ENCODE data around the gene MAGI2.

MAGI2 gene

DNA sequence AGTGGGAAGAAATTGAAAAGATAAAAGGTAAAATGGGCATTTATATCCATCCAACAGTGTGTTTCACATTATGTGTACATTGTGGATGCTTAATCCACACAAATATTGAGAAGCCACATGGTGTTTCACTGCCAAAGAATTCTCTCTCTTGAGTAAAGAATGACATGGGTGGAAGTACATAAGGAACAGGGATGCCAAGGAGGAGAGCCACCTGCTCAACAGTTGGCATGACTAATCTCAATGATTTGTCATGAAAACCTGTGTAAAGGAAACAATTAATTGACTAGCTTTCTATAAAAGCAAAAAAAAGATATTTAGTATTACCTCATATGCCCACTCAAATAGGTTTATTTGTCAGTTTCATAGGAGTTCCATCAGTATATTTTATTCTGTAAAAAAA lies 43.1 kb downstream of the MAGI2 start:
- no peak for DNase-seq (ENCODE audit: low read depth)

DNA sequence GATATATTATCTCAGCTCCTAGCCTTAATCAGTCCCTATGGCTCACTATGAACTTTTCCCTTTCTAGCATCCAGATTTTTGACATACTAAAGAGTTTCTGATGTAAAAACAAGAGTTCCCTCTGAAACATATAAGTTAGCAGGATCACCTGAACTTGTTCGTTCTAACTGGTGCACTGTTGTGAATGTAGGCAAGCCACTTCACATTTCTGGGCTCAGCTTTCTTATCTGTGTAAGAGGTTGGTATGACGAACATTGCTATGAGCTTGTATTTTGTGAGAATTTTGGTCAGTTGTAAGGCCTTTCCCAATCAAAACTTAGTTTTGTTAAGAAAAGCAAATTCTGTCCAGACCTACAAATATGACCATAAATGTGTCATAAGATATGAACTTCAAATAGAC lies 46.1 kb downstream of the MAGI2 start:
- H3K4me3 ChIP-seq (ENCODE audit: low read depth, low read length), result no peak overlapping the region
- no peak for DNase-seq (ENCODE audit: low read depth)
- TF ChIP-seq, protein P1, sequence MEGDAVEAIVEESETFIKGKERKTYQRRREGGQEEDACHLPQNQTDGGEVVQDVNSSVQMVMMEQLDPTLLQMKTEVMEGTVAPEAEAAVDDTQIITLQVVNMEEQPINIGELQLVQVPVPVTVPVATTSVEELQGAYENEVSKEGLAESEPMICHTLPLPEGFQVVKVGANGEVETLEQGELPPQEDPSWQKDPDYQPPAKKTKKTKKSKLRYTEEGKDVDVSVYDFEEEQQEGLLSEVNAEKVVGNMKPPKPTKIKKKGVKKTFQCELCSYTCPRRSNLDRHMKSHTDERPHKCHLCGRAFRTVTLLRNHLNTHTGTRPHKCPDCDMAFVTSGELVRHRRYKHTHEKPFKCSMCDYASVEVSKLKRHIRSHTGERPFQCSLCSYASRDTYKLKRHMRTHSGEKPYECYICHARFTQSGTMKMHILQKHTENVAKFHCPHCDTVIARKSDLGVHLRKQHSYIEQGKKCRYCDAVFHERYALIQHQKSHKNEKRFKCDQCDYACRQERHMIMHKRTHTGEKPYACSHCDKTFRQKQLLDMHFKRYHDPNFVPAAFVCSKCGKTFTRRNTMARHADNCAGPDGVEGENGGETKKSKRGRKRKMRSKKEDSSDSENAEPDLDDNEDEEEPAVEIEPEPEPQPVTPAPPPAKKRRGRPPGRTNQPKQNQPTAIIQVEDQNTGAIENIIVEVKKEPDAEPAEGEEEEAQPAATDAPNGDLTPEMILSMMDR (conservative IDR thresholded peaks at IDR 0.05; ENCODE audit: low read depth, low read length), result no peak

More for the DNA sequence above, 43.1 kb downstream of the MAGI2 start:
- TF ChIP-seq, protein P1 (conservative IDR thresholded peaks at IDR 0.05; ENCODE audit: low read depth, low read length), result no peak
- no peak overlapping the region for H3K4me3 ChIP-seq (ENCODE audit: low read depth, low read length)

DNA sequence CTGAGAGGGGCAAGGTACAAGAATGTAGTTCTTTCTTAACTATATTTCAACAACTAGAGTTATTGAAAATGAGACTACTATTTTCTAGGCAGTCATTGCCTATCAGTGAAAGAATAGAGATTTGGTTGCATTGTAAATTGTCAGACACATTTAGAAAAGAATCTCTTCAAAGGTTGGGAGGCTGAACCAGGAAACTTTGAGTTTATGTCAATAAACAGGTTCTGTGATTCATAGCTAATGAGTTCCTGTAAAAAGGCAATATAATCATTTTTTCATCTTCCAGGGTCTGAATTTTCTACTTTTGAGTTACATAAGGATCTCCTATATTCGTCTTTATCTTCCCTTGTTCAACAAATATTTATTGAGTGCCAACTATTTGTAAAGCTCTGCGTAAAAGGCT lies 47.1 kb downstream of the MAGI2 start:
- H3K4me3 ChIP-seq (ENCODE audit: low read depth, low read length), result no peak overlapping the region
- TF ChIP-seq, protein P1 (conservative IDR thresholded peaks at IDR 0.05; ENCODE audit: low read depth, low read length), result no peak
- DNase-seq (ENCODE audit: low read depth), result peak; percentile 22

DNA sequence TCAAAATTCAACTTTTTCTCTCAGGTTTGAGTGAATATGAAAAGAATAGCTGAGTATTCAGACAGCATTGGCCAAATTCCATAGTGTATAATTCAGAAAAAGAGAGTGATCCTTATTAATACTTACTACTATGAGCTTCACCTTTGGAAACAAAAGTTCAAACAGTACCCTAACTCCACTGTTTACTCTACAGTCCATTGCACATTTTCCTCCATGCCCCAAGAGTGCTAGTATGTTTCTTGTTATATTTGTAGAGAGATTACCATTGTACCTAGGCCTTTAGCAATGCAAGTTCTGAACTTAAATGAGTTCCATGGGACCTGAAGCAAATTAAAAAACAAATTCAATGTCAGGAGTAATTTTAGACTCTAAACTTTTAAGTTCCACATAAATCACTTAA lies 48.1 kb downstream of the MAGI2 start:
- TF ChIP-seq, protein P1 (conservative IDR thresholded peaks at IDR 0.05; ENCODE audit: low read depth, low read length), result no peak
- H3K4me3 ChIP-seq (ENCODE audit: low read depth, low read length), result no peak overlapping the region
- no peak for DNase-seq (ENCODE audit: low read depth)

DNA sequence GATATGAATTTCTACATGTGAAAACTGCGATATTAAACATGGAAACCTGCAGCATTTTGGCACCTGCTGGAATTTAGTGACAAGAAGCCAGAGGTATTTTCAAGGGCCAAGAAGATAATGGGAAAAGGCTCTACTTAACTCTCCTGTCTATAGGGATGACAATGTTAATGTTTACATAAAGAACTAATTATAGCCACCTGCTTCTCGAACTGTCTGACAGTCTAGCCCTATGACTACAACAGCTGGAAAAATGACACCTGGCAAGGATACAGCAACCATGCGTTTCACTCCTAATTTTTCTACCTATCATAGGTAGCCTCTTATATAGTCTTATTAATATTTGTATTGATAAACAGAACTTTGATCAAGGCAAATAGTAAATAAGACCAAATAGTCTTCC lies 49.6 kb downstream of the MAGI2 start:
- H3K4me3 ChIP-seq (ENCODE audit: low read depth, low read length), result no peak overlapping the region

DNA sequence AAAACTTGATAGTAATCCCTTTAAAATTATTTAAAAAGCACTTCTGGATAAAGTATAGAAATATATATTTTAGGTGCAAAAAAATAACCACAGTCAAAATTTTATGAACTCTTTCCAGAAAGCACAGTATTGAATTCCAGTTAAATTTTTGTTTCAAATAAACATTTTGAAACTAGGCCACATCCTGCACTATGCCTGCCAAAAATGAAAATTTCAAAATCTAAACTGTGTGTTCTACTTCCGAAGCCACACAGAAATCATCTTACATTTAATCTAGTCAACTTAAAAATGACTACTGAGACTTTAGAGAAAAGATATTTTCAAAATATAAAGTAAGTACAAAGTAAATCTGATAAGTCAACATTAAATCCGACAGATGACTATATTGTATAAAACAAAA lies 50.0 kb downstream of the MAGI2 start:
- DNase-seq (ENCODE audit: low read depth), result peak; percentile 67
- TF ChIP-seq, protein P1 (conservative IDR thresholded peaks at IDR 0.05; ENCODE audit: low read depth, low read length), result no peak
- H3K4me3 ChIP-seq (ENCODE audit: low read depth, low read length), result no peak overlapping the region

More for the DNA sequence above, 49.6 kb downstream of the MAGI2 start:
- TF ChIP-seq, protein P1 (conservative IDR thresholded peaks at IDR 0.05; ENCODE audit: low read depth, low read length), result no peak
- no peak for DNase-seq (ENCODE audit: low read depth)

DNA sequence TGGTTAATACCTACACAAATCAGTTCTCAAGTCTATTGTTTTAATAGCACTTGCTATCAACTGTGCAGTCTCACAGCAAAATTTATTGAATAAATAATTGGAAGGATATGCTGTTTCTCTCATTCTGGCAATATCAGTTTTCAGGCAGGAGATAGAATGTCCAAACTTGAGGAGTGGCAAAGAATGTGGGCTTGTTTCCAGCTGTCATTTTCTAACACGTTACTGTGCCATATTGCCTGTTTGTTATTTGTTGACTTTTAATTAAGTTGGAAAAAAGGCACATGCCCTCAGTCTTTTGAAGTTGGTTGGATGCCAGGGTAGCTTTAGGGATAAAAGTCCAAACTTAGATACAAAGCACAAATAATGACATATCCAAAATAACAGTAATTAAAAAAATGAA lies 52.2 kb downstream of the MAGI2 start:
- DNase-seq (ENCODE audit: low read depth), result no peak
- H3K4me3 ChIP-seq (ENCODE audit: low read depth, low read length), result no peak overlapping the region
- TF ChIP-seq, protein P1 (conservative IDR thresholded peaks at IDR 0.05; ENCODE audit: low read depth, low read length), result no peak

Data from choroid plexus epithelial cell (primary cell).